HG03064 (cell line): ENCODE measurements around the gene SAXO2.
"Not testable (repeated sequence)": the region's sequence is repeated elsewhere in the genome, so short reads cannot be mapped to it uniquely, and the experiment has no call there.

ENCODE experiments used
- ATAC-seq: cut with Tn5 transposase; IDR thresholded peaks from one replicate; pipeline ENCODE4 v1.9.1; 2021; ENCODE audit warnings: low read depth; ENCODE audit not compliant: unreplicated experiment

The SAXO2 gene

DNA sequence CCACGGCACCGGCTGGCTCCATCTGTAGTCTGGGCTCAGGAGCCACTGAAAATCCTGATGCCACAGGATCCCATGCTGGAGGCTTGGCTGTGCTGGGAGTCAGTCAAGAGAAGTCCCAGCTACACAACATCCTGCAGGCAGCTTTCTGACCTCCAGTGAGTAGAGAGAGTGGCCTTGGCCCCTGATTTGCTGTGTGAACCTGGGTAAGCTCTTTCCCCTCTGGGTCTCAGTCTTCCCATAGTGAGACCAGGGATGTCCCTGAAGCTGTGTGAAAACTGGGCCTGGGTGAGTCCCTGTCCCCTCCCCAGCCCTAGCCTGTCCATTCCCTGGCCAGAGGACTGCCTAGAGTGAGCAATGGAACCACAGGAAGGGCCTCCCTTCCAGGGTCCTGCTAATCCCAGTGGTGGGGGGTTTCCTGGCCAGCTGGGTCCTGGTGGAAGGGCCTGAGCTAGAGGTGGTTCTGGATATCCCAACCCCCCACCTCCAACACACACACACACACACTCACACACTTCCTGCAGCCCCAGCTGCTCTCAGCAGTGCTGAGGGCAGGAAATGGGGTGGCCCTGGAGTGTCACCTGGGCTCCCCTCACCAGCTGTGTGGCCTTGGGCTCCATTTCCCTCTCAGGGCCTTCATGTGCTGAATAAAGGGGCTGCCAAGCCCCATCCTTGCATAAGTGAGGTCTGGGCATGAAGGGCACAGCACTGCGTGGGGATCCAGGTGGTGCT is 69.1 kb downstream of the SAXO2 start:
- ATAC-seq, result not testable (repeated sequence)

DNA sequence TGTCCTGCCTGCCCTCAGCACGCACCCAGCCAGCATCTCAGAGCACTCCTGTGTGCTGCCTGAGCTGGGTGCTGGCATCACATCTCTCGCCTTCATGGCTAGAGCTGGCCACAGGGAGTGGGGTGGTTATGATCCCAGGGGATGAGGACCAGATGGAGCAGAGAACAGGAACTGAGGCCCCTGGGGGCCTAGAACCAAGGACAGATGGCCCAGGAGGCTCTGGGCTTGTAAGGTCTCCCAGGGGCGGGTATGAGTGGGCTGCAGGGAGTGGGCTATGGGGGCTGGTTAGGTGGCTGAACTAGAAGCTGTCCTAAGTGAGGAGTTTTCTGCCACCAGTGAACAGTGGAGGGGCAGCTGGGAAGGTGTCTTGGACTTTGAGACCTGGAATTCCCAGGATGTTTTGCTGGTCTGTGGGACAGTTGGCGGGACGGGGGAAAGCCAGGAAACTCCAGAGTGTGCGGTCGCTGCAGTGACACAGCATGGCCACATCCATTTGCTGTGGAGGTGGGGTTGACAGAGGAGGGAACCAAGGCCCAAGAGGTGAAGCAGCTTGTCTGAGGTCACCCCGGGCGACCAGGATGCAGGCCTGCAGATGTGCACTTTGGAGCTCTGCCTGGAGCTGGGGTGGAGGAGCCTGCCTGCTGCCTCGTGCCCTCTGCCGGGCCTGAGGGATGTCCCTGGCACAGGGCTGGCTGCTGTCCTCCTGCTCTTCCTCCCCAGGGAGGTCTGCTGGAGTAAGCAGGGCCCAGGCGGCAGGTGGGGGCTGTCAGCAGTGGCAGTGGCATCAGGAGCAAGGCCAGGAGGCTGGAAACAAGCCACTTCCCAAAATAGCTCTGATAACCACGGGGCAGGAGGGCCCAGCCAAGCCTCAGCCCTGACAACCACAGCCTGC is 70.3 kb downstream of the SAXO2 start:
- ATAC-seq, result not testable (repeated sequence)

DNA sequence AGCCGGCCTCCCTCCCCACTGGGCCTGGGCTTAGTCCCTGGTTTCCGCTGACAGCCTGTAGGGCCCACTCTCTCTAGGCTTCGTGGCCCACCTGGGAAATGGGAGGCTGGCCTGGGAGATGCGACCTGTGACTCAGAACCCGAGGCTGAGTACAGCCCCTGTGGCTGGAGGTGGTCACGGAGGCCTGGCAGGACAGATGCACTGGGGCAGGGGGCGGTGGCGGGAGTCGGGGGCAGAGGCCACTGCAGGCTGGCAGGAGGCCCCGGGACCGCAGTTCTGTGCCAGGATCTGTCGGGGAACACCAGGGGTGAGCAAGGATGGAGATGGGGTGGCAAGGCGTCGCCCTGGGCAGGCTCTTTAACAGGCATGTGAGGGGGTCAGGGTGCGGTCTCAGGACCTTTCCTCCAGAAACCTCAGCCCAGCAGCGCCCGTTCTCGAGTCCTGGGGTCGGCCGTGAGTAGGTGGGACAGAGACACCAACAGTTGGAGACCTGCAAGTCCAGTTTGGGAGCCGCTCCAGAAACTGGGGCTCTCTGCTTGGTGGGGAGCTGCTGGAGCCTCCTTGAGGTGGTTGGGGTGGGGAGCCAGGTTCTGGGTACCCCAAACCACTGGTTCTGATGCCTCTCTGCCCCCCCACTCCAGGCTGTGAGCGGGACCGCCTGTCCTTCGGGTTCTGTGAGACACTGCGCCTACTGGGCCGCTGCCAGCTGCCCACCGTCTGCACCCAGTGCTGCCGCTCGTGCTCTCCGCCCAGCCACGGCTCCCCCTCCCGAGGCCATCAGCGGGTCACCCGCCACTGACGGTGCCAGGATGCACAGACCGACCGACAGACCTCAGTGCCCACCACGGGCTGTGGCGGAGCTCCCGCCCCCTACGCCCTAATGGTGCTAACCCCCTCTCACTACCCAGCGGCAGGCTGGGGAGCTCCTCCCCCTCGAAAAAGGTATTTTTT is 71.3 kb downstream of the SAXO2 start:
- not testable (repeated sequence) for ATAC-seq
